Measurements from ENCODE around the gene PCDHGC3. TPM values are rescaled to one million over a fixed set of nuclear protein-coding genes. Genes with fewer than 3 reads are reported as not detected.

Gene PCDHGC3
- total RNA-seq, 4 donors from 2014 or later, result 25.9 to 146 (median 123) TPM

DNA sequence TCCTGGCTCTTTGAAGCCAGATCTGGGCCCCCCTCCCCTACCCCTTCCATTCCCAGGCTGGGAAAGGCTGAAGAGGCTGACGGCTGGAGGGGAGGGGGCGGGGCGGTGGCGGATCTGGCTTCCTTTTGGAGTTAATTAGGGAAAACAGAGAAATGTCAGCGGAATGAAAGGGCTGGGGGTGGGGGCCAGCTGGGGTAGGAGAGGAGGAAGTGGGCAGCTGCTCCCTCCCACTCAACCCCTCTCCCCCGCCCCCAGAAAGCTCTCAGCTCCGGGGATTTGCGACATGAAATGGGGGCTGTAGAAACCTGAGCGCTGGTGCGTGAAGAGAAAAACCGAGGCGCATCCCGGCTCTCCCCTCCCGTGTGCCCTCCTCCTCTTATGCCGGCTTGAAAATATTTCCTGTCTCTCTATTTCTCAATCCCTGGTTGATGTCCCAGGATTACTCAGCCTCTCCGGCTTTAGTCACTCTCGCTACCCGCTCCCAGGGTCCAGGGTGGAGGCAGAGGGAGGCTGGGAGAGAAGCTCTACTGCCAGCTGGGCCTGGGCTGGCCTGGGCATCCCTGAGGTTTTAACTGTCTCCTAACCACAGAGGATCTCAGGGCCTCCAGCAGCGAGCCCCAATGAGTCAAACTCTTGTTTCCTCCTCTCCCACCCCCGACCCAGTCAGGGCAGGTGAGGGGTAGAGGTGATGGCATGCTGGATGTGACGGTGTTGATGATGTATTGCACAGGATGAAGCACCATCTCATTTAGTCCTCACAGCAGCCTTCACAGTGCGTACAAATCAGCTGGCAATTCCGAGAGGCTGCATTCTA lies 33.2 kb downstream of the PCDHGC3 start:
- DNase-seq, result peak; percentile 81 to 86
- peaks cover 17% of the 10 kb centered on the region in 2 donors for H3K4me1 ChIP-seq
- H3K4me3 ChIP-seq, result peak overlapping the region; percentile 30 to 37
- no peaks in the 10 kb centered on the region for H3K9me3 ChIP-seq
- H3K27ac ChIP-seq, result peak overlapping the region; percentile 97 to 98
- intact Hi-C loops (cut with DNase I; ENCODE audit: low total_unique reads), result no loop called here
- TF ChIP-seq, protein P1, sequence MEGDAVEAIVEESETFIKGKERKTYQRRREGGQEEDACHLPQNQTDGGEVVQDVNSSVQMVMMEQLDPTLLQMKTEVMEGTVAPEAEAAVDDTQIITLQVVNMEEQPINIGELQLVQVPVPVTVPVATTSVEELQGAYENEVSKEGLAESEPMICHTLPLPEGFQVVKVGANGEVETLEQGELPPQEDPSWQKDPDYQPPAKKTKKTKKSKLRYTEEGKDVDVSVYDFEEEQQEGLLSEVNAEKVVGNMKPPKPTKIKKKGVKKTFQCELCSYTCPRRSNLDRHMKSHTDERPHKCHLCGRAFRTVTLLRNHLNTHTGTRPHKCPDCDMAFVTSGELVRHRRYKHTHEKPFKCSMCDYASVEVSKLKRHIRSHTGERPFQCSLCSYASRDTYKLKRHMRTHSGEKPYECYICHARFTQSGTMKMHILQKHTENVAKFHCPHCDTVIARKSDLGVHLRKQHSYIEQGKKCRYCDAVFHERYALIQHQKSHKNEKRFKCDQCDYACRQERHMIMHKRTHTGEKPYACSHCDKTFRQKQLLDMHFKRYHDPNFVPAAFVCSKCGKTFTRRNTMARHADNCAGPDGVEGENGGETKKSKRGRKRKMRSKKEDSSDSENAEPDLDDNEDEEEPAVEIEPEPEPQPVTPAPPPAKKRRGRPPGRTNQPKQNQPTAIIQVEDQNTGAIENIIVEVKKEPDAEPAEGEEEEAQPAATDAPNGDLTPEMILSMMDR (IDR thresholded peaks at IDR 0.05), result no peak
- TF ChIP-seq POLR2A (IDR thresholded peaks at IDR 0.05), result peak; percentile 41 to 50
- no peaks in the 10 kb centered on the region for H3K36me3 ChIP-seq
- H3K27me3 ChIP-seq, result no peaks in the 10 kb centered on the region

DNA sequence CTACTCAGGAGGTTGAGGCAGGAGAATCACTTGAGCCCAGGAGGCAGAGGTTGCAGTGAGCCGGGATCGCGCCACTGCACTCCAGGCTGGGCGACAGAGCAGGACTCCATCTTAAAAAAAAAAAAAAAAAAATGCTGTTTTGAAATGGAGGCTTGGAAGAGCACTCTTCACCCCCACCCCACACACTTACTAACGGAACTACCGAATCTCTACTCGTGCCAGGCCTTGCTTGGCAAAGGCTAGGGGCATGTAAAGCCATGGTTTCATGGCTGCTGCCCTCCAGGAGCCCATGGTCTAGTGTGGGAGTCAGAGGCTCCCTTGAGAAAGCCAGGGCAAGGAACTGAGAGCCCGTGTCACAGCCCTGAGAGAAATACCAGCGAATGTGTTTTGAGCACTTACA lies 34.4 kb downstream of the PCDHGC3 start:
- H3K4me1 ChIP-seq, result peaks cover 22 to 25% of the 10 kb centered on the region in 2 donors
- DNase-seq, result no peak
- no peaks in the 10 kb centered on the region for H3K36me3 ChIP-seq
- intact Hi-C loops (cut with DNase I; ENCODE audit: low total_unique reads), result no loop called here
- H3K27me3 ChIP-seq, result no peaks in the 10 kb centered on the region
- H3K4me3 ChIP-seq, result no peak overlapping the region
- H3K9me3 ChIP-seq, result no peaks in the 10 kb centered on the region
- peak overlapping the region; percentile 97 to 98 for H3K27ac ChIP-seq
- TF ChIP-seq, protein P1 (IDR thresholded peaks at IDR 0.05), result no peak

DNA sequence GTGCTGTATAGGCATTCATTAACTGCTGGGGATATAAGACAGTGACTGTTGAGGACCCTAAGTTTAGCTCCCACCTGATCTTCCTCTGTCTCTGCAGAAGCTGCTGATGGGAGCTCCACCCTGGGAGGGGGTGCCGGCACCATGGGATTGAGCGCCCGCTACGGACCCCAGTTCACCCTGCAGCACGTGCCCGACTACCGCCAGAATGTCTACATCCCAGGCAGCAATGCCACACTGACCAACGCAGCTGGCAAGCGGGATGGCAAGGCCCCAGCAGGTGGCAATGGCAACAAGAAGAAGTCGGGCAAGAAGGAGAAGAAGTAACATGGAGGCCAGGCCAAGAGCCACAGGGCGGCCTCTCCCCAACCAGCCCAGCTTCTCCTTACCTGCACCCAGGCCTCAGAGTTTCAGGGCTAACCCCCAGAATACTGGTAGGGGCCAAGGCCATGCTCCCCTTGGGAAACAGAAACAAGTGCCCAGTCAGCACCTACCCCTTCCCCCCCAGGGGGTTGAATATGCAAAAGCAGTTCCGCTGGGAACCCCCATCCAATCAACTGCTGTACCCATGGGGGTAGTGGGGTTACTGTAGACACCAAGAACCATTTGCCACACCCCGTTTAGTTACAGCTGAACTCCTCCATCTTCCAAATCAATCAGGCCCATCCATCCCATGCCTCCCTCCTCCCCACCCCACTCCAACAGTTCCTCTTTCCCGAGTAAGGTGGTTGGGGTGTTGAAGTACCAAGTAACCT lies 35.3 kb downstream of the PCDHGC3 start:
- peaks cover 22 to 25% of the 10 kb centered on the region in 2 donors for H3K4me1 ChIP-seq
- TF ChIP-seq, protein P1 (IDR thresholded peaks at IDR 0.05), result no peak
- no peak for TF ChIP-seq POLR2A (IDR thresholded peaks at IDR 0.05)

DNA sequence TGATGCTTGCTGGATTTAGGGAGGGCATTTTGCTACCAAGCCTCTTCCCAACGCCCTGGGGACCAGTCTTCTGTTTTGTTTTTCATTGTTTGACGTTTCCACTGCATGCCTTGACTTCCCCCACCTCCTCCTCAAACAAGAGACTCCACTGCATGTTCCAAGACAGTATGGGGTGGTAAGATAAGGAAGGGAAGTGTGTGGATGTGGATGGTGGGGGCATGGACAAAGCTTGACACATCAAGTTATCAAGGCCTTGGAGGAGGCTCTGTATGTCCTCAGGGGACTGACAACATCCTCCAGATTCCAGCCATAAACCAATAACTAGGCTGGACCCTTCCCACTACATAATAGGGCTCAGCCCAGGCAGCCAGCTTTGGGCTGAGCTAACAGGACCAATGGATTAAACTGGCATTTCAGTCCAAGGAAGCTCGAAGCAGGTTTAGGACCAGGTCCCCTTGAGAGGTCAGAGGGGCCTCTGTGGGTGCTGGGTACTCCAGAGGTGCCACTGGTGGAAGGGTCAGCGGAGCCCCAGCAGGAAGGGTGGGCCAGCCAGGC lies 36.1 kb downstream of the PCDHGC3 start:
- Histone ChIP-seq H3K4me1 (peaks cover 18 to 25% of the 10 kb centered on the region in 2 donors), H3K36me3 (no peaks in the 10 kb centered on the region), H3K27me3 (no peaks in the 10 kb centered on the region), H3K4me3 (no peak overlapping the region), H3K9me3 (no peaks in the 10 kb centered on the region), H3K27ac (peak overlapping the region; percentile 97 to 98)
- DNase-seq, result no peak
- intact Hi-C loops (cut with DNase I; ENCODE audit: low total_unique reads), result no loop called here
- no peak for TF ChIP-seq POLR2A (IDR thresholded peaks at IDR 0.05)
- TF ChIP-seq, protein P1 (IDR thresholded peaks at IDR 0.05), result no peak

More for the DNA sequence above, 35.3 kb downstream of the PCDHGC3 start:
- Histone ChIP-seq H3K27me3 (no peaks in the 10 kb centered on the region), H3K9me3 (no peaks in the 10 kb centered on the region), H3K27ac (peak overlapping the region; percentile 97 to 98), H3K36me3 (no peaks in the 10 kb centered on the region), H3K4me3 (no peak overlapping the region)
- no peak for DNase-seq
- intact Hi-C loops (cut with DNase I; ENCODE audit: low total_unique reads), result no loop called here
